ENCODE data around the gene FAT1. TPM values are rescaled to one million over a fixed set of nuclear protein-coding genes. Genes with fewer than 3 reads are reported as not detected.

Gene FAT1
- total RNA-seq, 1 experiment from 2014 or later, result 172 TPM

DNA sequence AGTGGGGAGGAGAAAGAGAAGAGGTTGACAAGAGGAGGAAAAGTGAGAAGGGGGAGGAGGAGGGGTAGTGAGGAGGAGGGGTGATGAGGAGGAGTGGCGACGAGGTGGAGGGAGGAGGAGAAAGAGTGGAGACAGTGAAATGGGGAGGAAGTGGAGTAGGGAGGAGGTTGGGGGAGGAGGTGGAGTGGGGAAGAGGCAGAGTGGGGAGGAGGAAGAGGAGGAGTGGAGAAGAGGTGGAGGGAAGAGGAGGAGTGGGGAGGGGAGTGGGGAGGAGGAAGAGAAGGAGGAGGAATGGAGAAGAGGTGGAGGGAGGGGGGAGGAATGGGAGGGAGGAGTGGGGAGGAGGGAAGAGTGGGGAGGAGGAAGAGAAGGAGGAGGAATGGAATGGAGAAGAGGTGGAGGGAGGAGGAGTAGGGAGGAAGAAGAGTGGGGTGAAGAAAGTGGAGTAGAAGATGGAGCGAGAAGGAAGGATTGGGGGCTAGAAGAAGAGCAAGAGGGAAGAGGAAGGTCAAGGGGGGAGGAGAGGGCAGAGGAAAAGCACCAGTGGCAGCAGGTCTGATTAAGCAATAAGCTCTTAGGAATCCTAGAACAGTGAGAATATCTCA is 118.3 kb downstream of the FAT1 start:
- DNase-seq (ENCODE audit: low spot score) (no peak), ATAC-seq (no peak)
- peaks cover 17% of the 10 kb centered on the region for H3K9me3 Mint-ChIP-seq
- peaks cover 94% of the 10 kb centered on the region for H3K36me3 Mint-ChIP-seq
- ChIA-PET CTCF (interaction anchor here (1.5 kb wide), 1 partner anchor 115 kb away, joined by 3 read pairs; no protein-coding TSS in a partner anchor), POLR2A (interaction anchor here (0.7 kb wide), 1 partner anchor 212 kb away, joined by 7 read pairs; no protein-coding TSS in a partner anchor)
- TF ChIP-seq NR3C1 (CRISPR knock-in tag; conservative IDR thresholded peaks at IDR 0.05; ENCODE audit: low read depth), result no peak
- no peak for TF ChIP-seq ZBTB21 (CRISPR knock-in tag; IDR thresholded peaks at IDR 0.05; ENCODE audit: borderline replicate concordance)
- no peak for TF ChIP-seq ELF4 (CRISPR knock-in tag; IDR thresholded peaks at IDR 0.05; ENCODE audit: low read depth)
- no peak for TF ChIP-seq ESRRA (CRISPR knock-in tag; IDR thresholded peaks at IDR 0.05; ENCODE audit: borderline replicate concordance)
- TF ChIP-seq ZNF416 (CRISPR knock-in tag; IDR thresholded peaks at IDR 0.05), result no peak
- no peak for TF ChIP-seq RELA (CRISPR knock-in tag; IDR thresholded peaks at IDR 0.05; ENCODE audit: borderline replicate concordance)
- no peak for TF ChIP-seq ZNF138 (CRISPR knock-in tag; conservative IDR thresholded peaks at IDR 0.05)
- TF ChIP-seq, protein P1, sequence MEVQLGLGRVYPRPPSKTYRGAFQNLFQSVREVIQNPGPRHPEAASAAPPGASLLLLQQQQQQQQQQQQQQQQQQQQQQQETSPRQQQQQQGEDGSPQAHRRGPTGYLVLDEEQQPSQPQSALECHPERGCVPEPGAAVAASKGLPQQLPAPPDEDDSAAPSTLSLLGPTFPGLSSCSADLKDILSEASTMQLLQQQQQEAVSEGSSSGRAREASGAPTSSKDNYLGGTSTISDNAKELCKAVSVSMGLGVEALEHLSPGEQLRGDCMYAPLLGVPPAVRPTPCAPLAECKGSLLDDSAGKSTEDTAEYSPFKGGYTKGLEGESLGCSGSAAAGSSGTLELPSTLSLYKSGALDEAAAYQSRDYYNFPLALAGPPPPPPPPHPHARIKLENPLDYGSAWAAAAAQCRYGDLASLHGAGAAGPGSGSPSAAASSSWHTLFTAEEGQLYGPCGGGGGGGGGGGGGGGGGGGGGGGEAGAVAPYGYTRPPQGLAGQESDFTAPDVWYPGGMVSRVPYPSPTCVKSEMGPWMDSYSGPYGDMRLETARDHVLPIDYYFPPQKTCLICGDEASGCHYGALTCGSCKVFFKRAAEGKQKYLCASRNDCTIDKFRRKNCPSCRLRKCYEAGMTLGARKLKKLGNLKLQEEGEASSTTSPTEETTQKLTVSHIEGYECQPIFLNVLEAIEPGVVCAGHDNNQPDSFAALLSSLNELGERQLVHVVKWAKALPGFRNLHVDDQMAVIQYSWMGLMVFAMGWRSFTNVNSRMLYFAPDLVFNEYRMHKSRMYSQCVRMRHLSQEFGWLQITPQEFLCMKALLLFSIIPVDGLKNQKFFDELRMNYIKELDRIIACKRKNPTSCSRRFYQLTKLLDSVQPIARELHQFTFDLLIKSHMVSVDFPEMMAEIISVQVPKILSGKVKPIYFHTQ (CRISPR knock-in tag; IDR thresholded peaks at IDR 0.05), result no peak
- TF ChIP-seq, protein P2, sequence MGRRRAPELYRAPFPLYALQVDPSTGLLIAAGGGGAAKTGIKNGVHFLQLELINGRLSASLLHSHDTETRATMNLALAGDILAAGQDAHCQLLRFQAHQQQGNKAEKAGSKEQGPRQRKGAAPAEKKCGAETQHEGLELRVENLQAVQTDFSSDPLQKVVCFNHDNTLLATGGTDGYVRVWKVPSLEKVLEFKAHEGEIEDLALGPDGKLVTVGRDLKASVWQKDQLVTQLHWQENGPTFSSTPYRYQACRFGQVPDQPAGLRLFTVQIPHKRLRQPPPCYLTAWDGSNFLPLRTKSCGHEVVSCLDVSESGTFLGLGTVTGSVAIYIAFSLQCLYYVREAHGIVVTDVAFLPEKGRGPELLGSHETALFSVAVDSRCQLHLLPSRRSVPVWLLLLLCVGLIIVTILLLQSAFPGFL (CRISPR knock-in tag; IDR thresholded peaks at IDR 0.05; ENCODE audit: borderline replicate concordance), result no peak
- TF ChIP-seq ZNF121 (CRISPR knock-in tag; IDR thresholded peaks at IDR 0.05), result no peak
- no peak for TF ChIP-seq CBFB (CRISPR knock-in tag; IDR thresholded peaks at IDR 0.05; ENCODE audit: low read depth)
- no peak overlapping the region for H3K27ac Mint-ChIP-seq
- H3K27me3 Mint-ChIP-seq (ENCODE audit: low read depth), result no peaks in the 10 kb centered on the region
- H3K4me1 Mint-ChIP-seq, result no peaks in the 10 kb centered on the region
- no peak overlapping the region for H3K4me3 Mint-ChIP-seq

DNA sequence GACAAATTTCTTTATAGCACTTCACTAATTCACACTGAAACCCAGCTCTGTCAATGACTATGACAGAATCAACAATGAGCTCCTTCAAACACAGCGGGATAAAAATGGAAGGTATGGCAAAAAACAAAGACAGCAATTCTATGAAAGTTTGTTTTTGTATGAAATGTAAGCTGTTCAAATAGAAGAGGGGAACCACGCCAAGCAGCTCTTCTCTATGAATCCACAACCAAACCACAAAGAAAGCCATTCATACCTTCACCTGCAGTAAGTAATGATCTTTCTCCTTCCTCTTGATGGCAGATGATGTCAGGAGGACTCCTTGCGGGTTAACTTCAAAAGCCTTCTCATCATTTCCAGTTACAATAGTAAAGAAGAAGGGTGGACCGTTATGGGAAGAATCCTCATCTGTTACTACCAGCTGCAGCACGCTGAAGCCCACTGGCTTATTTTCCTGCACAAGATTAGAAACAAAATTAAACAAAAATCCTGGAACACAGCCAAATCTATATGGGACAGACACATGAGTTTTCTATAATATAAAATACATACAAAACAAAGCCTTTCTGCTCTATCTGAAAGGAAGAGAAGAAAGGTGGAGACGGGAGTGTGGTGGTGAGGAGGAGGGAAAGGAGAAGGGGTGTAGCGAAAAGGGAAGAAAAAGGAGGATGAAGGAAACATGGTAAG is 119.4 kb downstream of the FAT1 start:
- H3K36me3 Mint-ChIP-seq, result peaks cover 94% of the 10 kb centered on the region
- no peak overlapping the region for H3K27ac Mint-ChIP-seq
- DNase-seq (ENCODE audit: low spot score), result no peak
- ChIA-PET POLR2A (interaction anchor here (0.7 kb wide), 1 partner anchor 213 kb away, joined by 7 read pairs; no protein-coding TSS in a partner anchor), CTCF (no interaction called here)
- no peaks in the 10 kb centered on the region for H3K27me3 Mint-ChIP-seq (ENCODE audit: low read depth)
- no peak for TF ChIP-seq RORB (CRISPR knock-in tag; IDR thresholded peaks at IDR 0.05)
- TF ChIP-seq, protein P3, sequence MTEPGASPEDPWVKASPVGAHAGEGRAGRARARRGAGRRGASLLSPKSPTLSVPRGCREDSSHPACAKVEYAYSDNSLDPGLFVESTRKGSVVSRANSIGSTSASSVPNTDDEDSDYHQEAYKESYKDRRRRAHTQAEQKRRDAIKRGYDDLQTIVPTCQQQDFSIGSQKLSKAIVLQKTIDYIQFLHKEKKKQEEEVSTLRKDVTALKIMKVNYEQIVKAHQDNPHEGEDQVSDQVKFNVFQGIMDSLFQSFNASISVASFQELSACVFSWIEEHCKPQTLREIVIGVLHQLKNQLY (CRISPR knock-in tag; IDR thresholded peaks at IDR 0.05), result no peak
- TF ChIP-seq ZNF232 (CRISPR knock-in tag; IDR thresholded peaks at IDR 0.05), result no peak
- no peak for TF ChIP-seq HMGA2 (CRISPR knock-in tag; IDR thresholded peaks at IDR 0.05)
- no peak for TF ChIP-seq GTF2I (CRISPR knock-in tag; conservative IDR thresholded peaks at IDR 0.05)
- TF ChIP-seq, protein P4, sequence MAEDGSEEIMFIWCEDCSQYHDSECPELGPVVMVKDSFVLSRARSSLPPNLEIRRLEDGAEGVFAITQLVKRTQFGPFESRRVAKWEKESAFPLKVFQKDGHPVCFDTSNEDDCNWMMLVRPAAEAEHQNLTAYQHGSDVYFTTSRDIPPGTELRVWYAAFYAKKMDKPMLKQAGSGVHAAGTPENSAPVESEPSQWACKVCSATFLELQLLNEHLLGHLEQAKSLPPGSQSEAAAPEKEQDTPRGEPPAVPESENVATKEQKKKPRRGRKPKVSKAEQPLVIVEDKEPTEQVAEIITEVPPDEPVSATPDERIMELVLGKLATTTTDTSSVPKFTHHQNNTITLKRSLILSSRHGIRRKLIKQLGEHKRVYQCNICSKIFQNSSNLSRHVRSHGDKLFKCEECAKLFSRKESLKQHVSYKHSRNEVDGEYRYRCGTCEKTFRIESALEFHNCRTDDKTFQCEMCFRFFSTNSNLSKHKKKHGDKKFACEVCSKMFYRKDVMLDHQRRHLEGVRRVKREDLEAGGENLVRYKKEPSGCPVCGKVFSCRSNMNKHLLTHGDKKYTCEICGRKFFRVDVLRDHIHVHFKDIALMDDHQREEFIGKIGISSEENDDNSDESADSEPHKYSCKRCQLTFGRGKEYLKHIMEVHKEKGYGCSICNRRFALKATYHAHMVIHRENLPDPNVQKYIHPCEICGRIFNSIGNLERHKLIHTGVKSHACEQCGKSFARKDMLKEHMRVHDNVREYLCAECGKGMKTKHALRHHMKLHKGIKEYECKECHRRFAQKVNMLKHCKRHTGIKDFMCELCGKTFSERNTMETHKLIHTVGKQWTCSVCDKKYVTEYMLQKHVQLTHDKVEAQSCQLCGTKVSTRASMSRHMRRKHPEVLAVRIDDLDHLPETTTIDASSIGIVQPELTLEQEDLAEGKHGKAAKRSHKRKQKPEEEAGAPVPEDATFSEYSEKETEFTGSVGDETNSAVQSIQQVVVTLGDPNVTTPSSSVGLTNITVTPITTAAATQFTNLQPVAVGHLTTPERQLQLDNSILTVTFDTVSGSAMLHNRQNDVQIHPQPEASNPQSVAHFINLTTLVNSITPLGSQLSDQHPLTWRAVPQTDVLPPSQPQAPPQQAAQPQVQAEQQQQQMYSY (CRISPR knock-in tag; IDR thresholded peaks at IDR 0.05), result no peak
- TF ChIP-seq, protein P5, sequence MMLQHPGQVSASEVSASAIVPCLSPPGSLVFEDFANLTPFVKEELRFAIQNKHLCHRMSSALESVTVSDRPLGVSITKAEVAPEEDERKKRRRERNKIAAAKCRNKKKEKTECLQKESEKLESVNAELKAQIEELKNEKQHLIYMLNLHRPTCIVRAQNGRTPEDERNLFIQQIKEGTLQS (CRISPR knock-in tag; conservative IDR thresholded peaks at IDR 0.05), result no peak
- no peak overlapping the region for H3K4me3 Mint-ChIP-seq
- ATAC-seq, result no peak
- peaks cover 8% of the 10 kb centered on the region for H3K9me3 Mint-ChIP-seq
- H3K4me1 Mint-ChIP-seq, result no peaks in the 10 kb centered on the region

Measured in WTC11 (cell line).